NAMALWA (cell line): ENCODE results near the gene TCOF1.

Experiments used
- DNase-seq: peaks from one replicate; pipeline ENCODE4 v3.0.0-alpha.2; 2015; ENCODE audit warnings: low spot score

The TCOF1 gene

GRCh38 chr5:150391064-150391834 lies 33.8 kb downstream of the TCOF1 start:
- DNase-seq: no peak

DNA sequence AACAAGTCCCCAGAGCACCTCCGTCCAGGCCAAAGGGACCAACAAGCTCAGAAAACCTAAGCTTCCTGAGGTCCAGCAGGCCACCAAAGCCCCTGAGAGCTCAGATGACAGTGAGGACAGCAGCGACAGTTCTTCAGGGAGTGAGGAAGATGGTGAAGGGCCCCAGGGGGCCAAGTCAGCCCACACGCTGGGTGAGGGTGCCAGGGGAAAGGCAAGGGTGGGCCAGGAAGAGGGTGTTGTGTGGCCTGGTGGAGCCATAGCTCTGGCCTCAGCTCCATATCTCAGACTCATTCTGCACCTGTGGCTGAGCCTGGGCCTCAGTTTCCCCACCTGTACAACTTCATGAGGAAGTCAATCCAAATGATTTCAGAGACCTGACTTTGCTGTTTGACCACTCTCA lies 34.5 kb downstream of the TCOF1 start:
- no peak for DNase-seq

DNA sequence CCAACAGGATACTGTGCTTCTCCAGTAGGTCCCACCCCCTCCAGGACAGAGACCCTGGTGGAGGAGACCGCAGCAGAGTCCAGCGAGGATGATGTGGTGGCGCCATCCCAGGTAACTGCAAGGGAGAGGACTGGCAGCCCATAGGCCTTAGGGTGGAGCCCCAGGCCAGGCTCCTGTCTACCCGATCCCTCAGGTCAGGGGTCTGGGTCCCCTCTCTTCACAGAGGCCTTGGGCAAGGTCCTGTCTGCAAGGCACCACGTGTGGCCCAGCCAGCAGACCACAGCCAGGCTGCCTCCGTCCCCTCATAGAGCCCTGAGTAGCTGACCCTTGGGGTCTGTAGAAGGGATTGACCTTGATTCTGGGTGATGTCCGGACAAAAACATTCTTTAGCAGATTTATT lies 35.2 kb downstream of the TCOF1 start:
- DNase-seq: no peak

DNA sequence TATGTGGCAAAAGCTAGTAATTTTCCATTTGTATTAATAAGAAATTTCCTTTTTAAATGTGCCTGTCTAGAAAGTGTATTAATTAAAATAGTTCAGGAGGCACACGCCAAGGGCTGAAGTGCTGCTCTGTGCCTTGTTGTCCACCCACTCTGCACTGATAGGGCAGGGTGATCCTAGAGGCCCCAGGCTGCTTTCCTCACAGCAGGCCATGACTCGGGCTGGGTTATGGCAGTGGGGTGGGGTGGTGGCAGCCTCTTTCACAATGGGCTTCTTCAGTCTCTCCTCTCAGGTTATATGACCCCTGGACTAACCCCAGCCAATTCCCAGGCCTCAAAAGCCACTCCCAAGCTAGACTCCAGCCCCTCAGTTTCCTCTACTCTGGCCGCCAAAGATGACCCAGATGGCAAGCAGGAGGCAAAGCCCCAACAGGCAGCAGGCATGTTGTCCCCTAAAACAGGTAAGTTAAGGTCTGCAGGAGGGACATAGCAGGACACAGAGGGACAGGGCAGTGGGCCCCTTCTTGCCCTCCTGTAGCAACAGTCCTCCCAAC lies 35.7 kb downstream of the TCOF1 start:
- no peak for DNase-seq

DNA sequence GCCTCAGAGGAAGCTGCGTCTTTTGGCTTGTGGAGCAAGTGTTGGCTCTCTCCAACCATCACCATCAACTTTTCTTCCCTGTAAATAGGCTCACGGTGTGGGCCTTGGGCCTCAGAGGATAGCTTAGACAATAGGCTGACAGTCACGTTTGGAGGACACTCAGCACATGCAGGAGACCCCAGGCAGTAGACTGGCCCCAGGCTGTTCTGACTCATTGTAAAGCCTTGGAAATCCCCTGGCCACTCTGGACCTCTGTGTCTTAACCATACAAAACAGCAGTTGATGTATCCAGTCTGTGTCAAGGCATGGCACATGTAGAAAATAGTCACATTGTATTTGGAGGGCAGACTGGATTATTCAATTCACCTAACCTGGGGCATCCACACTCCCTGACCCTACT lies 36.6 kb downstream of the TCOF1 start:
- DNase-seq: no peak

DNA sequence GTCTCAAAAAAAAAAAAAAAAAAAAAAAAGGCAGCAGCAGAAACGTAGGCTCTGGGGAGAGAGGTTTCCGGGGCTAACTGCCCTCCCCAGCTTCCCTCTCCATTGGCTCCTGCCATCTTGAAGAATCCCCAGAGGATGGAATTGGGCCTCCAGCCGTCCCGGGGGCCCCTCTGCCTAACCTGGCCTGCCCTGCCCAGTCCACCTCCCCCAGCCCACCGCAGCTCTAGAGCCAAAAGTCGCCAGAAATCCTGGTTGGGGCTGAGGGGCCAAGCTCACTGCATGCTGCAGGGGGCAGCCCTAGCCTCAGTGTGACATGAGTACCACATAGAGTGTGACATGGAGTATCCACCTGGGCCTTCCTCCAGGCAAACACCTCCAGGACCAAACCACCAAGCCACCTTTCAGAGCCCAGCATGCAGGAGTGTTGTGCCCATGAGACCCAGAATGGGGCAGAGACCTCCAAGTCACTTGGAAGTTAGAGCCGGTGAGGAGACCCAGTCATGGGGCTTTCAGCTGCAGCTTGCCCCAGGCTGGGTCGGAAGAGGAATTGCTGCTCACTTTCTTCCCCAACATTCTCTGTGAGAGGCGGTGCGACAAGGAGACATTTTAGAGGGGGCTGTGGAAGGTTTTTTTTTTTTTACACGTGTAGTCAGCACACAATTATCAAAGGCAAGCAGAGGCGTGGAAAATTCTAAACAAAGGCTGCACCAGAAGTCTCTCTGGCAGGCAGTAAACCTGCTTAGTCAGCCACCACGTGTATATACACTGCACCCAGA lies 37.6 kb downstream of the TCOF1 start:
- DNase-seq: no peak

- no peak for DNase-seq
Measured at GRCh38 chr5:150395688-150395975, 38.1 kb downstream of the TCOF1 start.

- DNase-seq: no peak
Measured at GRCh38 chr5:150396267-150396666, 38.8 kb downstream of the TCOF1 start.

GRCh38 chr5:150397146-150397781 lies 39.8 kb downstream of the TCOF1 start:
- no peak for DNase-seq

DNA sequence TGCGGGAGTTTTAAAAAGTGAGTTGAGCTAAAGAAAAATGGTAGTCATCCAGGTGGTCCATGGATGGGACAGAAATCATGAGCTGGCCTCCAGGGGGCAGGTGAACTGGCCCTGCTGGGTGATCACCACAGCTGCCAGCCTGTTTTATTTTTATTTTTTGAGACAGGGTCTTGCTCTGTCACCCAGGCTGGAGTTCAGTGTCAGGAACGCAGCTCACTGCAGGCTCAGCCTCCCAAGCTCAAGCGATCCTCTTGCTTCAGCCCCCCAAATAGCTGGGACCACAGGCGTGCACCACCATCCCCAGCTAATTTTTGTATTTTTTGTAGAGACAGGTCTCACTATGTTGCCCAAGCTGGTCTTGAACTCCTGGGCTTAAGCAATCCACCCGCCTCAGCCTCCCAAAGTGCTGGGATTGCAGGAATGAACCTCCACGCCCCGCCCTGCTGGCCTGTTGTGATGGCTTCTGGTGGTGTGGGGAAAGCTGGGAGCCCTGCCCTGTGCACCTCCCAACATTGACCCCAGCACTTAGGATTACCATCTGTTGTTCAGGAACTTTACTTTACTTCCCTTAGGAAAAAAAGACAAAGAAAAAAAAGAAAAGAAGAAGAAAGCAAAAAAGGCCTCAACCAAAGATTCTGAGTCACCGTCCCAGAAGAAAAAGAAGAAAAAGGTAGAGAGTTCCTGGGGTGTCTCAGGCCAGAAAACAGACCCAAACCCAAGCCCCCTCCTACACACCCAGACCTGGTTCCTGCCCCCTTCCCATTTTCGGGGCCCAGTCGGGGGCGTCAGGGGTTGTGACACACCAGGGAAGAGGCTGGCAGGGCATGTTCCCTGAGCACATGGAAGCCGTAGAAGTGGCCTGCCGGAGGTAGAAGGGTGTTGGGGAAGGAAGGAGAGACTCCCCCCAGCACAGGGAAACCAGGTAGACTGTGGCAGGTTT lies 40.6 kb downstream of the TCOF1 start:
- peak; percentile 35 for DNase-seq

GRCh38 chr5:150398722-150399523 lies 41.4 kb downstream of the TCOF1 start:
- DNase-seq: peak; percentile 94

DNA sequence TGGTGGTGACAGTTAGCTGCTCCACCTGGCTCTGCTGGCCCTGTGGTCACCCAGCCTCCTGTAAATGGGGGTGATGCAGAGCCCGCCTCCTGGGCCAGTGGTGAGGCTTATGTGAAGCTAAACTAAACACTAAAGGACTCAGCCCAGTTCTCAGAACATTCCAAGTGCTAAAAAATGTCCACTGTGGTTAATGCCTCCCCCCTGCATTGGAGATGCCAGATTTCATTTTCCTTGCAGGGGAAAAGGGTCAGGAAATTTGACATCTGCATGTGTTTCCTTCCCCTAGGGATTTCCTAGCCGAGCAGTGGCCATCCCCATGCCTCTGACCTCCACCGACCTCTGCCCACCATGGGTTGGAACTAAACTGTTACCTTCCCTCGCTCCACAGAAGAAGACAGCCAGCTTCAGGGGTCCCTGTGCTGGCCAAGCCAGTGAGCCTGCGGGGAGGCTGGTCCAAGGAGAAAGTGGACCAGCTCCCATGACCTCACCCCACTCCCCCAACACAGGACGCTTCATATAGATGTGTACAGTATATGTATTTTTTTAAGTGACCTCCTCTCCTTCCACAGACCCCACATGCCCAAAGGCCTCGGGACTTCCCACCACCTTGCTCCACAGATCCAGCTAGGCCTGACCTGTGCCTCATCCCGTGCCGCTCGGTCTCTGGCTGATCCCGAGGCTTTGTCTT lies 42.2 kb downstream of the TCOF1 start:
- DNase-seq: peak; percentile 38

DNA sequence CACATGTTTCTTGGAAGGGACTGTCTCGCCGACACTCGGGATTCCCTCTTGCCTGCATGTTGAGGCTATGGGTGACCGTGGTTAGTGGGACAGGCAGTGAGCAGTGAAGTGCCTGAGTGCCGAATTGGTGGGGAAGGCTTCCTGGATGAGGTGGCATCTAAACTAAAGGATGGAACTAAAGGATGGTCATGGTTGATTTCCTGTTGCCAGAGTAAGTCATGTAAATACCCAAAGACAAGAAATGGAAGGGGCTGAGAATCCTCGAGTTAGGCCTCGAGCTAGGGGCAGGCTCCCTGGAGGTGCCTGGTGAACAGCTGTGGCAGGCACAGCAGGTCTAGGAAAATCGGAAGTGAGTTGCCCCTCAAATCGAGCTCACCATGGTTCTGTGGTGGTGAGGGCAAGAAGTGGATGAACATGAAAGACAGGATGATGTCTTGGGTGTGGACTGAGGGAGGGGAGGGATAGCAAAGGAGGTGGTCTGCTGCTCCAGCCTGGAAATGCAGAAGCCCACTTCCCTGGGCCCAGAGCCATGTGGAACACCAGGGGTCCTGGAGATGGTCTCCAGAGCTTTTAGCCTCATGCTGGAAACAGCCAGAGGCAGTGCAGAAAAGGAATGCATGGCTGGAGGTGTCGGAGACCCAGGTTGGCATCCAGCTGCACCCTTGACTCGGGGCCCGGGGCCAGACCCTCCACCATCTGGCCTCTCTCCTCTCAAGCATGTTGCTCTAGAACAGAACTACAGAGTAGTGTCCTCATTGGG lies 43.0 kb downstream of the TCOF1 start:
- peak; percentile 44 for DNase-seq

- DNase-seq: peak; percentile 49
Measured at GRCh38 chr5:150401076-150401375, 43.5 kb downstream of the TCOF1 start.

- DNase-seq: no peak
Measured at GRCh38 chr5:150401376-150402228, 44.1 kb downstream of the TCOF1 start.

- no peak for DNase-seq
Measured at GRCh38 chr5:150402229-150402773, 44.8 kb downstream of the TCOF1 start.

GRCh38 chr5:150402901-150403342 lies 45.4 kb downstream of the TCOF1 start:
- no peak for DNase-seq

DNA sequence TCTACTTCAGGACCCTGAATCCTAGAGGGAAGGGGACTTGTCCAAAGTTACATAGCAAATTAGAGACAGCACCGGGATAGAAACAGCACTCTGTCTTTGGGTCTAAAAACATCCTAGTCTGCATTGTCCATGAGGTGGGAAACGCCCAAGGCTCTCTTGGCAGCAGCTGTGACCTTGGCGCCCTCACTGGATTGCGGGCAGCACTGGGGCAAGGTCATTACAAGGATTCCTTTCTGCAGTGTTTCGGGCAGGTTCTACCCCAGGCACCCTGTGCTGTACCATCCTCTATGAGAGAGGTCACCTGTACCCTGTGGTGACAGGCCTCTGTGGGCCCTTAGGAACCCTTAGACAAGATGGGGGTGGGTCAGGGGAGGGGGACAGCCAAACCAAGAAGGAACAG lies 46.6 kb downstream of the TCOF1 start:
- DNase-seq: no peak
